K562 (cell line): Measurements from ENCODE around the gene LY6G6C. TPM values are rescaled to one million over a fixed set of nuclear protein-coding genes. Genes with fewer than 3 reads are reported as not detected.

Experiments used
- CAMTA2 ChIP-seq: fragments of 250-450 bp; sonication (Bioruptor Pico); conservative IDR thresholded peaks from 2 replicates; pipeline ENCODE4 v1.5.1; 2022
- FIP1L1 ChIP-seq: fragments of 200-400 bp; formaldehyde crosslinking; IDR thresholded peaks from 2 replicates; pipeline ENCODE4 v1.6.1; 2018; ENCODE audit warnings: mild to moderate bottlenecking, low read depth, low read length; ENCODE audit not compliant: poor library complexity, severe bottlenecking
- ID3 ChIP-seq, 2 experiments: fragments of 250-450 bp in 1 of 2; fragments of 450-650 bp in 1 of 2; sonication (Bioruptor Pico) in 1 of 2; IDR thresholded peaks; 2 replicates each; pipeline versions ENCODE4 v1.6.1 to v1.8.0; 2016 to 2021; ENCODE audit warnings: mild to moderate bottlenecking in 2 of 2, moderate library complexity in 2 of 2, missing compliant biosample characterization in 1 of 2, missing genetic modification characterization in 1 of 2
- IFI16 ChIP-seq: fragments of 250-450 bp; sonication (Bioruptor Pico); IDR thresholded peaks from 2 replicates; pipeline ENCODE4 v2.1.2; 2022; ENCODE audit warnings: mild to moderate bottlenecking, inconsistent platforms
- NBN ChIP-seq: fragments of 450-650 bp; IDR thresholded peaks from 2 replicates; pipeline ENCODE4 v1.6.1; 2016; ENCODE audit warnings: low read depth, mild to moderate bottlenecking
- PCBP1 ChIP-seq: fragments of 200-400 bp; formaldehyde crosslinking; IDR thresholded peaks from 2 replicates; pipeline ENCODE4 v1.6.1; 2018; ENCODE audit warnings: mild to moderate bottlenecking, low read depth, low read length; ENCODE audit not compliant: poor library complexity, severe bottlenecking
- RBFOX2 ChIP-seq: fragments of 200-400 bp; formaldehyde crosslinking; IDR thresholded peaks from 2 replicates; pipeline ENCODE4 v1.6.1; 2017; ENCODE audit warnings: low read depth, mild to moderate bottlenecking, low read length, moderate library complexity
- THAP12 ChIP-seq: fragments of 250-450 bp; sonication (Bioruptor Pico); IDR thresholded peaks from 2 replicates; pipeline ENCODE4 v1.9.0; 2021; ENCODE audit warnings: mild to moderate bottlenecking, inconsistent platforms
- THRB ChIP-seq: fragments of 450-650 bp; formaldehyde crosslinking; conservative IDR thresholded peaks from 2 replicates; pipeline ENCODE4 v1.4.0; 2022; ENCODE audit warnings: mild to moderate bottlenecking, missing genetic modification characterization
- ZNF318 ChIP-seq, 2 experiments: fragments of 450-650 bp; IDR thresholded peaks; 2 replicates each; pipeline ENCODE4 v1.6.1; 2016; ENCODE audit warnings: mild to moderate bottlenecking in 2 of 2, borderline replicate concordance in 1 of 2, low read depth in 1 of 2, moderate library complexity in 1 of 2
- polyA plus RNA-seq, 8 experiments: library from polyadenylated mRNA; depleted of rRNA in 4 of 8; stranded (reverse) in 5 of 8; unstranded in 3 of 8; fragments of >200 nt; fragmentation: Nextera tagmentation in 2 of 8; fragmentation: Illumina TruSeq in 1 of 8; extraction: Ambion mirVana in 2 of 8; extraction: Trizol in 1 of 8; gene quantifications; 2 replicates each; pipeline versions ENCODE4 v1.2.1 to v1.2.3, GENCODE V29; 2011 to 2014; ENCODE audit warnings: inconsistent platforms in 1 of 8, missing spikeins in 1 of 8
- total RNA-seq, 7 experiments: library from RNA; depleted of rRNA in 6 of 7; stranded (reverse); fragments of >200 nt in 6 of 7; fragmentation: Illumina TruSeq in 2 of 7; extraction: Trizol in 2 of 7; gene quantifications; 2 replicates each; pipeline versions ENCODE4 v1.2.1 to v1.2.3, GENCODE V29; 2011 to 2021; ENCODE audit warnings: low replicate concordance in 1 of 7

LY6G6C gene
- total and polyA plus RNA-seq, 9 of the 15 experiments (the other 6 are each of a cell fraction or from before 2014, with no cell fraction given) = 0.06 to 0.20 TPM; not detected in 7

GRCh38 chr6:31723245-31723979 is 1.9 kb upstream of the LY6G6C start, which contains the start of gene MPIG6B (continued):
- TF ChIP-seq CAMTA2 (CRISPR knock-in tag) = no peak
- peak; percentile 59 for TF ChIP-seq PCBP1
- TF ChIP-seq ZNF318 (IDR thresholded peaks at IDR 0.05; ENCODE audit: borderline replicate concordance in 1 of 2, low read depth in 1 of 2) = no peak
- TF ChIP-seq NBN = no peak
- no peak for TF ChIP-seq ID3 (CRISPR knock-in tag; IDR thresholded peaks at IDR 0.05)
- TF ChIP-seq ID3 (tag; IDR thresholded peaks at IDR 0.05) = peak; percentile 61; the same call in 1 of the 2 replicates
- peak; percentile 74; the same call in 1 of the 2 replicates for TF ChIP-seq THRB (CRISPR knock-in tag)
- peak; percentile 66; the same call in 1 of the 2 replicates for TF ChIP-seq THAP12 (CRISPR knock-in tag)
- peak; percentile 59 for TF ChIP-seq RBFOX2
- TF ChIP-seq FIP1L1 = peak; percentile 34
- TF ChIP-seq IFI16 (CRISPR knock-in tag) = 0 out of 2 replicates have a peak, but pooled peaks have one; percentile 21
